Trophoblast cell (in vitro differentiated cells and primary cell): ENCODE results near the gene PML. TPM values are rescaled to one million over a fixed set of nuclear protein-coding genes. Genes with fewer than 3 reads are reported as not detected.

Experiments
- DNase-seq, 2 donors: peaks; one replicate each; pipeline ENCODE4 v3.0.0-alpha.2; 2016
- H2AFZ ChIP-seq: 2 replicates; pipeline ENCODE4 v1.6.1; 2013; ENCODE audit warnings: low read length, moderate library complexity, mild to moderate bottlenecking; ENCODE audit not compliant: insufficient read depth, poor library complexity
- H2AK5ac ChIP-seq: 2 replicates; pipeline ENCODE4 v1.6.1; 2013; ENCODE audit warnings: mild to moderate bottlenecking, low read length
- H2BK120ac ChIP-seq: 2 replicates; pipeline ENCODE4 v1.6.1; 2013; ENCODE audit warnings: low read length, mild to moderate bottlenecking, moderate library complexity; ENCODE audit not compliant: insufficient read depth, poor library complexity
- H2BK12ac ChIP-seq: 2 replicates; pipeline ENCODE4 v1.6.1; 2013; ENCODE audit warnings: mild to moderate bottlenecking, low read length, moderate library complexity
- H2BK5ac ChIP-seq: 2 replicates; pipeline ENCODE4 v1.6.1; 2013; ENCODE audit warnings: low read length, low read depth, moderate library complexity, mild to moderate bottlenecking; ENCODE audit not compliant: poor library complexity
- H3K14ac ChIP-seq: 2 replicates; pipeline ENCODE4 v1.6.1; 2013; ENCODE audit warnings: mild to moderate bottlenecking, low read length
- H3K18ac ChIP-seq: 2 replicates; pipeline ENCODE4 v1.6.1; 2013; ENCODE audit warnings: mild to moderate bottlenecking, low read length
- H3K23ac ChIP-seq: 2 replicates; pipeline ENCODE4 v1.6.1; 2013; ENCODE audit warnings: low read length
- H3K27ac ChIP-seq: 2 replicates; pipeline ENCODE4 v1.5.1; 2013; ENCODE audit warnings: low read depth, mild to moderate bottlenecking, inconsistent platforms, low read length, moderate library complexity
- H3K27me3 ChIP-seq: 2 replicates; pipeline ENCODE4 v1.6.1; 2013; ENCODE audit warnings: inconsistent platforms, mild to moderate bottlenecking, low read length, moderate library complexity; ENCODE audit not compliant: insufficient read depth
- H3K36me3 ChIP-seq, 2 experiments: 1 replicate in 1 of 2; 2 replicates in 1 of 2; pipeline ENCODE4 v1.6.1; 2013; ENCODE audit warnings: low read length in 2 of 2, mild to moderate bottlenecking in 2 of 2, moderate library complexity in 1 of 2; ENCODE audit not compliant: insufficient read depth in 2 of 2, control insufficient read depth in 1 of 2
- H3K4ac ChIP-seq: 2 replicates; pipeline ENCODE4 v1.6.1; 2013; ENCODE audit warnings: low read depth, mild to moderate bottlenecking, low read length, moderate library complexity
- H3K4me1 ChIP-seq, 2 experiments: 1 replicate in 1 of 2; 2 replicates in 1 of 2; pipeline ENCODE4 v1.6.1; 2013; ENCODE audit warnings: low read length in 2 of 2, mild to moderate bottlenecking in 2 of 2, moderate library complexity in 1 of 2; ENCODE audit not compliant: insufficient read depth in 2 of 2, control insufficient read depth in 1 of 2
- H3K4me2 ChIP-seq: 2 replicates; pipeline ENCODE4 v1.6.1; 2013; ENCODE audit warnings: inconsistent platforms, mild to moderate bottlenecking, low read length, moderate library complexity
- H3K4me3 ChIP-seq: 2 replicates; pipeline ENCODE4 v1.5.1; 2013; ENCODE audit warnings: mild to moderate bottlenecking, low read depth, low read length, inconsistent platforms
- H3K79me1 ChIP-seq: one replicate; pipeline ENCODE4 v1.6.1; 2013; ENCODE audit warnings: low read length
- H3K79me2 ChIP-seq: 2 replicates; pipeline ENCODE4 v1.6.1; 2013; ENCODE audit warnings: low read length, mild to moderate bottlenecking; ENCODE audit not compliant: control insufficient read depth, insufficient read depth, poor library complexity
- H3K9ac ChIP-seq: 2 replicates; pipeline ENCODE4 v1.6.1; 2013; ENCODE audit warnings: mild to moderate bottlenecking, low read length
- H3K9me3 ChIP-seq: 2 replicates; pipeline ENCODE4 v1.6.1; 2013; ENCODE audit warnings: low read depth, mild to moderate bottlenecking, control low read depth, inconsistent platforms, low read length; ENCODE audit not compliant: insufficient read depth
- H4K12ac ChIP-seq: 2 replicates; pipeline ENCODE4 v1.6.1; 2013; ENCODE audit warnings: low read depth, mild to moderate bottlenecking, low read length, moderate library complexity
- H4K8ac ChIP-seq: 2 replicates; pipeline ENCODE4 v1.6.1; 2013; ENCODE audit warnings: low read depth, mild to moderate bottlenecking, low read length, moderate library complexity
- H4K91ac ChIP-seq: one replicate; pipeline ENCODE4 v1.6.1; 2013; ENCODE audit warnings: low read depth, mild to moderate bottlenecking, low read length, moderate library complexity
- WGBS: extraction: QIAGEN DNeasy Blood & Tissue Kit; methylation state at CpG from one replicate; pipeline ENCODE4 v1.1.7; 2013; ENCODE audit warnings: missing lambda C conversion rate; ENCODE audit not compliant: insufficient read length, insufficient coverage; ENCODE audit errors: extremely low coverage; 5-methylcytosine and 5-hydroxymethylcytosine counted together
- polyA plus RNA-seq: library from polyadenylated mRNA; stranded (reverse); fragments of 200-250 nt; gene quantifications from 2 replicates; pipeline ENCODE4 v1.2.3, GENCODE V29; 2013

The PML gene, protein sequence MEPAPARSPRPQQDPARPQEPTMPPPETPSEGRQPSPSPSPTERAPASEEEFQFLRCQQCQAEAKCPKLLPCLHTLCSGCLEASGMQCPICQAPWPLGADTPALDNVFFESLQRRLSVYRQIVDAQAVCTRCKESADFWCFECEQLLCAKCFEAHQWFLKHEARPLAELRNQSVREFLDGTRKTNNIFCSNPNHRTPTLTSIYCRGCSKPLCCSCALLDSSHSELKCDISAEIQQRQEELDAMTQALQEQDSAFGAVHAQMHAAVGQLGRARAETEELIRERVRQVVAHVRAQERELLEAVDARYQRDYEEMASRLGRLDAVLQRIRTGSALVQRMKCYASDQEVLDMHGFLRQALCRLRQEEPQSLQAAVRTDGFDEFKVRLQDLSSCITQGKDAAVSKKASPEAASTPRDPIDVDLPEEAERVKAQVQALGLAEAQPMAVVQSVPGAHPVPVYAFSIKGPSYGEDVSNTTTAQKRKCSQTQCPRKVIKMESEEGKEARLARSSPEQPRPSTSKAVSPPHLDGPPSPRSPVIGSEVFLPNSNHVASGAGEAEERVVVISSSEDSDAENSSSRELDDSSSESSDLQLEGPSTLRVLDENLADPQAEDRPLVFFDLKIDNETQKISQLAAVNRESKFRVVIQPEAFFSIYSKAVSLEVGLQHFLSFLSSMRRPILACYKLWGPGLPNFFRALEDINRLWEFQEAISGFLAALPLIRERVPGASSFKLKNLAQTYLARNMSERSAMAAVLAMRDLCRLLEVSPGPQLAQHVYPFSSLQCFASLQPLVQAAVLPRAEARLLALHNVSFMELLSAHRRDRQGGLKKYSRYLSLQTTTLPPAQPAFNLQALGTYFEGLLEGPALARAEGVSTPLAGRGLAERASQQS
- polyA plus RNA-seq, result 18.7 and 18.8 TPM in 2 replicates

DNA sequence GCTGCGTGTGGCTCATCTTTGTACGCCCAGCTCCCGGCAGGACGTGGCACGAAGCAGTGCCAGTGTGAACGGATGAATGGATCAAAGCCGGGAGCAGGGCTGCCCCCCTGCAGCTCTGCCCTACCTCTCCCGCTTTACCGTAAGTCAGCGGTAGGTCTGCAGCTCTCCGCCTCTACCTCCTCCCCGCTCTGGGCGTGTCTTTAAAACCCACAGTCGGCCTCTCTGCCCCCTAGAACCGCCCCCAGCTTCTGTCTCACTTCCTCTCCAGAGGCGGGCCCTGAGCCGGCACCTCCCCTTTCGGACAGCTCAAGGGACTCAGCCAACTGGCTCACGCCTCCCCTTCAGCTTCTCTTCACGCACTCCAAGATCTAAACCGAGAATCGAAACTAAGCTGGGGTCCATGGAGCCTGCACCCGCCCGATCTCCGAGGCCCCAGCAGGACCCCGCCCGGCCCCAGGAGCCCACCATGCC, at the start of gene PML:
TSS of gene PML (plus strand) at position 304 of the 471 bp plus-strand sequence. CDS start at position 401, 97 bp downstream.
- Histone ChIP-seq H2AK5ac (peak within 1 kb of the TSS; percentile 75), H3K36me3 (peaks cover 5 to 7% of the 10 kb centered on the region in 2 experiments)

DNA sequence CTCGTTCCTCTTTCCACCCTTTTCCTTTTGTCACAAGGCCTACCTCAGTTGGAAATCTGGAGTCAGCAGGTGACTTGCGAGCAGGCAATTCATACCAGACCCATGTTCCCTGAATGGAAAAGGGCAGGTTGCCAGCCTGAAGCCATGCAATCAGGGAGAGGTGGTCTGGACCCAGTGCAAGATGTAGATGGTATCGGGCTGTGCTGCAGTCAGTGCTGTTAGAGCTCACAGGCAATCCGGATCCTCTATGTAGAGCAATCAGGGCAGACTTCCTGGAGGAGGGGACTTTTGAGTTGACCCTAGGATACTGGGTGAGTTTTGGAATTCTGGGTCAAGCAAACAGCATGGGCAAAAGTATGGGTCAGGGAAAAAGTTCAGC, 49.4 kb upstream of the PML start:
- no peak overlapping the region for H3K4me2 ChIP-seq
- peak overlapping the region; percentile 26 for H2BK120ac ChIP-seq
- no peak overlapping the region for H3K4me3 ChIP-seq
- H3K27me3 ChIP-seq, result no peaks in the 10 kb centered on the region
- no CpG with 5 or more reads among the region's 4 CpGs for WGBS
- no peak overlapping the region for H4K12ac ChIP-seq
- peaks cover 5 to 8% of the 10 kb centered on the region in 2 experiments for H3K36me3 ChIP-seq
- peaks cover 4% of the 10 kb centered on the region for H3K79me2 ChIP-seq
- DNase-seq, result no peak
- H3K9me3 ChIP-seq, result no peaks in the 10 kb centered on the region
- peak overlapping the region; percentile 33 for H4K91ac ChIP-seq
- peak overlapping the region; percentile 0 for H2BK12ac ChIP-seq
- H3K79me1 ChIP-seq, result peaks cover 36% of the 10 kb centered on the region
- no peak overlapping the region for H2AFZ ChIP-seq
- peak overlapping the region; percentile 91 for H3K27ac ChIP-seq
- peak overlapping the region; percentile 2 for H3K18ac ChIP-seq
- peak overlapping the region; percentile 10 for H2AK5ac ChIP-seq
- no peak overlapping the region for H3K4ac ChIP-seq
- peak overlapping the region; percentile 10 for H2BK5ac ChIP-seq
- no peak overlapping the region for H3K23ac ChIP-seq
- H3K9ac ChIP-seq, result no peak overlapping the region
- H4K8ac ChIP-seq, result no peak overlapping the region
- H3K14ac ChIP-seq, result no peak overlapping the region
- H3K4me1 ChIP-seq, result peaks cover 45 to 46% of the 10 kb centered on the region in 2 experiments

More for the DNA sequence above, at the start of gene PML:
- no CpG with 5 or more reads among the region's 27 CpGs for WGBS
- Histone ChIP-seq H4K91ac (peak within 1 kb of the TSS; percentile 50), H2BK5ac (peak within 1 kb of the TSS; percentile 18), H3K4me2 (peak within 1 kb of the TSS; percentile 99), H3K14ac (peak within 1 kb of the TSS; percentile 89), H3K4me1 (peaks cover 10 to 15% of the 10 kb centered on the region in 2 experiments), H2AFZ (peak within 1 kb of the TSS; percentile 95), H3K4me3 (peak within 1 kb of the TSS; percentile 86), H3K27me3 (no peaks in the 10 kb centered on the region), H3K9me3 (peaks cover 2% of the 10 kb centered on the region), H3K27ac (no peak within 1 kb of the TSS), H3K79me1 (peaks cover 7% of the 10 kb centered on the region), H3K18ac (peak within 1 kb of the TSS; percentile 69), H3K23ac (peak within 1 kb of the TSS; percentile 58), H4K8ac (peak within 1 kb of the TSS; percentile 94), H2BK120ac (peak within 1 kb of the TSS; percentile 64), H4K12ac (peak within 1 kb of the TSS; percentile 77), H3K79me2 (peaks cover 6% of the 10 kb centered on the region), H3K9ac (peak within 1 kb of the TSS; percentile 97), H2BK12ac (no peak within 1 kb of the TSS), H3K4ac (peak within 1 kb of the TSS; percentile 87)
- DNase-seq, result peak; percentile 94 to 95

DNA sequence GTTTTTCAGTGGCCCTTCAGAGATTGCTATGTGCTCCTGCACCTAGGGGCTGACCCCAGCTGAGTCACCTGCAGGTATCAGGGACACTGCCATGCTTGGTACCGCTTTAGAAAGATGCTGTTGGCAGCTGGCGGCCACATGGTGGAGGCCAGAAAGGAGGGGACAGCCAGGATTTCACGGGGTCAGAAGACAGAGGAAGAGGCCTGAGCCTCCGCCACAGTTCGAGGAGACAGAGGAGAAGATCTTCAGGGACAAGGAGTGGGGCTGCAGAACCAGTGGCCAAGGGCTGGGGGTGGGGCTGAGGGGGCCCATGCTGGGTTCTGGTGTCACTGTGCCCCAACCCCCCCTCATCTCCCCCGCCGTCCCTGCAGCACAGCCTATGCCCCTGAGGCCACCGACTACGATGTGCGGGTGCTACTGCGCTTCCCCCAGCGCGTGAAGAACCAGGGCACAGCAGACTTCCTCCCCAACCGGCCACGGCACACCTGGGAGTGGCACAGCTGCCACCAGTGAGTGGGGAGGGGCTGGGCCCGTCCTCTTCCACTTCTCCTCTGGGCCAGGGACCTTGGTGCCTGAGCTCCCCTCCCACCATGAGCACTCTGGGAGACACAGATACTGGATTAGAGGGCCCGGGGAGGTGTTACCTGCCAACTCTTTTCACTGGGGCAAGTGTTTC, 48.3 kb upstream of the PML start:
- no peak for DNase-seq
- Histone ChIP-seq H3K36me3 (peaks cover 5 to 8% of the 10 kb centered on the region in 2 experiments), H3K9me3 (no peaks in the 10 kb centered on the region), H3K79me2 (peaks cover 4% of the 10 kb centered on the region), H2AFZ (no peak overlapping the region), H3K18ac (no peak overlapping the region), H3K4me3 (no peak overlapping the region), H2AK5ac (peak overlapping the region; percentile 60), H3K27me3 (no peaks in the 10 kb centered on the region), H4K91ac (peak overlapping the region; percentile 51), H3K4me2 (no peak overlapping the region), H3K23ac (no peak overlapping the region), H4K12ac (no peak overlapping the region), H2BK5ac (no peak overlapping the region), H3K4me1 (peaks cover 36 to 38% of the 10 kb centered on the region in 2 experiments), H2BK120ac (no peak overlapping the region), H3K27ac (no peak overlapping the region), H3K79me1 (peaks cover 29% of the 10 kb centered on the region), H2BK12ac (peak overlapping the region; percentile 63), H3K9ac (no peak overlapping the region), H4K8ac (no peak overlapping the region), H3K14ac (no peak overlapping the region), H3K4ac (no peak overlapping the region)
- no CpG with 5 or more reads among the region's 17 CpGs for WGBS
